Natural killer cell (primary cell): ENCODE measurements around the gene CABLES1. TPM values are rescaled to one million over a fixed set of nuclear protein-coding genes. Genes with fewer than 3 reads are reported as not detected.

Experiments used
- ATAC-seq, 3 donors: fragments of 150-1000 bp in 2 of 3; fragments of 200-7000 bp in 1 of 3; cut with Tn5 transposase; 1 replicate in 1 of 3; 2 replicates in 2 of 3; pipeline ENCODE4 v1.10.0; 2021; ENCODE audit warnings: mild to moderate bottlenecking in 2 of 3, moderate library complexity in 2 of 3
- DNase-seq, 2 donors: peaks; one replicate each; pipeline versions ENCODE4 v3.0.0 to v3.0.0-alpha.2; 2013 to 2021; ENCODE audit warnings: mixed read lengths in 1 of 2
- H3K27ac ChIP-seq: one replicate; pipeline ENCODE4 v1.5.1; 2013; ENCODE audit warnings: mild to moderate bottlenecking, low read length
- H3K27me3 ChIP-seq: one replicate; pipeline ENCODE4 v1.6.1; 2013; ENCODE audit warnings: low read length; ENCODE audit not compliant: control insufficient read depth, insufficient read depth
- H3K36me3 ChIP-seq: one replicate; pipeline ENCODE4 v1.6.1; 2013; ENCODE audit warnings: low read length; ENCODE audit not compliant: control insufficient read depth, insufficient read depth
- H3K4me1 ChIP-seq: one replicate; pipeline ENCODE4 v1.6.1; 2013; ENCODE audit warnings: low read length; ENCODE audit not compliant: control insufficient read depth, insufficient read depth
- H3K4me3 ChIP-seq: one replicate; pipeline ENCODE4 v1.5.1; 2013; ENCODE audit warnings: low read length
- H3K9me3 ChIP-seq: one replicate; pipeline ENCODE4 v1.6.1; 2013; ENCODE audit warnings: low read length; ENCODE audit not compliant: control insufficient read depth, insufficient read depth
- H3K27ac Mint-ChIP-seq, 2 donors: one replicate each; pipeline ENCODE4 v1.8.0; 2022; ENCODE audit warnings: mild to moderate bottlenecking in 2 of 2, mixed read lengths in 2 of 2, moderate library complexity in 1 of 2
- H3K27me3 Mint-ChIP-seq, 2 donors: one replicate each; pipeline ENCODE4 v1.8.0; 2022; ENCODE audit warnings: low read depth in 2 of 2, mixed read lengths in 2 of 2
- H3K36me3 Mint-ChIP-seq: one replicate; pipeline ENCODE4 v1.8.0; 2022; ENCODE audit warnings: mixed read lengths
- H3K4me1 Mint-ChIP-seq, 2 donors: one replicate each; pipeline ENCODE4 v1.8.0; 2022; ENCODE audit warnings: mixed read lengths in 2 of 2
- H3K4me3 Mint-ChIP-seq: one replicate; pipeline ENCODE4 v1.8.0; 2022; ENCODE audit warnings: mild to moderate bottlenecking, moderate library complexity, mixed read lengths
- H3K9me3 Mint-ChIP-seq, 2 donors: one replicate each; pipeline ENCODE4 v1.8.0; 2022; ENCODE audit warnings: mixed read lengths in 2 of 2
- WGBS: methylation state at CpG from one replicate; pipeline ENCODE4 v1.1.7; 2013; ENCODE audit warnings: missing lambda C conversion rate; ENCODE audit not compliant: insufficient coverage; 5-methylcytosine and 5-hydroxymethylcytosine counted together
- intact Hi-C: fragments of 100-400 bp; cut with micrococcal nuclease; formaldehyde crosslinking; loops from one replicate; pipeline ENCODE4 v1.14.2; 2022
- total RNA-seq, 4 donors: library from RNA; stranded (reverse); fragments of 120-200 nt in 1 of 4; gene quantifications; one replicate each; pipeline versions ENCODE4 v1.2.3 to v1.2.4, GENCODE V29; 2013 to 2022
- TF ChIP-seq, protein P1 (sequence below): fragments of 200-600 bp; IDR thresholded peaks from one replicate; pipeline ENCODE4 v1.8.0; 2022; ENCODE audit warnings: antibody characterized with exemption

CABLES1 gene
- total RNA-seq, 3 donors from 2014 or later (not counting 1 experiment from before 2014, with no cell fraction given): 1.3 to 2.2 (median 1.8) TPM

DNA sequence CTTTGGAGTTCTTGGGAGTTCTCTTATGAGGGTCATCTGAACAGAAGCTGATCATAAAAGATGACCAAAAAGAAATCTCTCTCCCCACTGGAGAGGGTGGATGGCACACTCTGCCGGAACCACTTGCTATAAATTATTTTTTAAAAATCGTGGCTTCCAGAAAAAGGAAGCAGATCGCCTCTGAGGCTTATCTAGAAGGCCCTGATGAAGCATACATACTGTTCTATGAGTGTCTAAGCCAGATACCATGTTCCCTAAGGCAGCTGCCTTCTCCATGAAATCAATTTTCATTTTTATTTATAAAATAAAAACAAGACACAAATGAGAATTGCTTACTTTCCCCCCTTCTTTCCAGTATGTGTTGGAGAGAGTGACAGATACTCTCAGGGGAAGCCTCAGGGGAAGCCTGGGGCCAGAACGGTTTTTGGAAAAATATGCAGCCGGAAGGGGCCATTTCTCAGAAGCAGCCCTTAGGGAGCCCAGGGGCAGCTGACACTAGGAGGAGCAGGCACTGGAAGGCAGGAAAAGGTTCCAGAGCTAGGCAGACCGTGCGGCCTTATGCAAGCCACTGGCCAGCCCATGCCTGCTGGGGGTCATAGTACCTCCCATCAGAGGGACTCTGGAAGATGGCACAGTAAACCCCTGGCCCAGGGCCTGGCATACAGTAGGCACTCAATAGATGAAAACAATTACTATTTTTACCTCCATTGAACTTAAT is 130.6 kb downstream of the CABLES1 start:
- Mint-ChIP-seq H3K27me3 (peaks cover 0 to 3% of the 10 kb centered on the region in 2 donors), H3K4me3 (no peak overlapping the region), H3K27ac (no peak overlapping the region), H3K9me3 (peaks cover 5 to 7% of the 10 kb centered on the region in 2 donors), H3K36me3 (peaks cover 10% of the 10 kb centered on the region), H3K4me1 (peaks cover 32 to 36% of the 10 kb centered on the region in 2 donors)
- no peak for ATAC-seq
- Histone ChIP-seq H3K4me1 (peaks cover 38% of the 10 kb centered on the region), H3K36me3 (no peaks in the 10 kb centered on the region), H3K27me3 (no peaks in the 10 kb centered on the region), H3K4me3 (no peak overlapping the region), H3K9me3 (peaks cover 23% of the 10 kb centered on the region), H3K27ac (no peak overlapping the region)
- no peak for DNase-seq
- TF ChIP-seq, protein P1, sequence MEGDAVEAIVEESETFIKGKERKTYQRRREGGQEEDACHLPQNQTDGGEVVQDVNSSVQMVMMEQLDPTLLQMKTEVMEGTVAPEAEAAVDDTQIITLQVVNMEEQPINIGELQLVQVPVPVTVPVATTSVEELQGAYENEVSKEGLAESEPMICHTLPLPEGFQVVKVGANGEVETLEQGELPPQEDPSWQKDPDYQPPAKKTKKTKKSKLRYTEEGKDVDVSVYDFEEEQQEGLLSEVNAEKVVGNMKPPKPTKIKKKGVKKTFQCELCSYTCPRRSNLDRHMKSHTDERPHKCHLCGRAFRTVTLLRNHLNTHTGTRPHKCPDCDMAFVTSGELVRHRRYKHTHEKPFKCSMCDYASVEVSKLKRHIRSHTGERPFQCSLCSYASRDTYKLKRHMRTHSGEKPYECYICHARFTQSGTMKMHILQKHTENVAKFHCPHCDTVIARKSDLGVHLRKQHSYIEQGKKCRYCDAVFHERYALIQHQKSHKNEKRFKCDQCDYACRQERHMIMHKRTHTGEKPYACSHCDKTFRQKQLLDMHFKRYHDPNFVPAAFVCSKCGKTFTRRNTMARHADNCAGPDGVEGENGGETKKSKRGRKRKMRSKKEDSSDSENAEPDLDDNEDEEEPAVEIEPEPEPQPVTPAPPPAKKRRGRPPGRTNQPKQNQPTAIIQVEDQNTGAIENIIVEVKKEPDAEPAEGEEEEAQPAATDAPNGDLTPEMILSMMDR: no peak
- intact Hi-C loops: loop anchor here (5.0 kb wide), 1 partner anchor 41 kb away; no protein-coding TSS in a partner anchor
- WGBS: 66% methylated on average over 7 of the region's 7 CpGs

DNA sequence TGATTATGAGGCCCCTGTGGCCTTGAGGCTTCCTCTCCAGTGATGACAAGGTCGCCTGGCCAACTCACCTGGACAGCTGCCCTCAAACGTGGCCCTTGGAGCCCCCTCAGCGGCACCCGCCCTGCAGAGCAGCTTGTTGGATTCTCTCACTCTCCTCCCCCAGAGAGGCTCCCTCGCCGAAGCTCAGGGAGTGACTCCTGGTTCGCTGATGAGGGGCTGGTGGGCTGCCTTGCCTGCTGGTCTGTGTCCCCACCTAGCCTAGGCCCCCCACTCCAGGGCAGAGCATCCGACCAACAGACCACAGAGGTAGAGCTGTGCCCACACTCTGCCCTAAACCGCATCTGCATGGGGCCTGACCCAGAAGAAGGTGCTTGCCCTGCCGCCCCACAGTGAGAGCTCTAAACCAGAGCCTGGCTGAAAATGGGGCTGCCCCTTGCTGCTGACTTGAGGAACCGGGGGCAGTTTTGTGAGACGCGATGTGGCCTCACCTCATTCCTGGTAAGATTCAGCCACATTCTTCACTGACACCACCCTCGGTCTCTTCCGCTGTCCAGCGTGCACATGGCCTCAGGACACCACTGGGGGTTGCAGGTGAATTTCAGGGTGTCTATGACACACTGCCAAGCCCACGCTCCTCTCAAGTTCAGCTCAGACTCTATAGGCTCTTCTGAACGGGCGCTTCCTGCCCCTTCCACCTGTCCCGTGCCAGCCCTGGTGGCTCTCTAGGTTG is 131.6 kb downstream of the CABLES1 start:
- Histone ChIP-seq H3K27ac (peak overlapping the region; percentile 59), H3K36me3 (no peaks in the 10 kb centered on the region), H3K4me3 (no peak overlapping the region), H3K4me1 (peaks cover 34% of the 10 kb centered on the region), H3K27me3 (no peaks in the 10 kb centered on the region), H3K9me3 (peaks cover 23% of the 10 kb centered on the region)
- H3K4me3 Mint-ChIP-seq: peak overlapping the region; percentile 32
- peaks cover 0 to 3% of the 10 kb centered on the region in 2 donors for H3K27me3 Mint-ChIP-seq
- H3K27ac Mint-ChIP-seq: peak overlapping the region; percentile 56 to 82
- H3K4me1 Mint-ChIP-seq: peaks cover 31 to 32% of the 10 kb centered on the region in 2 donors
- intact Hi-C loops: loop anchor here (5.0 kb wide), 1 partner anchor 40 kb away; no protein-coding TSS in a partner anchor
- peaks cover 10% of the 10 kb centered on the region for H3K36me3 Mint-ChIP-seq
- DNase-seq (peak; percentile 9 to 33), ATAC-seq (peak; percentile 48 to 73 (median 61))
- H3K9me3 Mint-ChIP-seq: peaks cover 5 to 7% of the 10 kb centered on the region in 2 donors
- TF ChIP-seq, protein P1: no peak
- WGBS: 49% methylated on average over 20 of the region's 20 CpGs

DNA sequence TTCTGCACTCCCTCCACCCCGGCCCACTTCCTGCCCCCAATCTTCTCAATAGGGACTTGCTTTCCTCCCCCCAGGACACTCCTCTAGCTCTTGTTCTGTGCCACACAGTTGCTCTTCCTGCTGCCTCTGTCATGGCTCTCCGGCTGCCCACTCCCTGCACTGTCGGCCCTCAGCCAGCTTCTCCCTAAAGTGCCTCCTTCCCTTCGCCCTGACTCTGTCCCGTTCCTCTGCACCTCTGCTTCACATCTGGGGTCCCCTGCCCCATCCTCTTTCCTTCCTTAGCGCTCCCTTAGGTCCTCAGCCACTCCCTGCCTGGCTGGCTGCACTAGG is 132.1 kb downstream of the CABLES1 start:
- Histone ChIP-seq H3K4me3 (no peak overlapping the region), H3K36me3 (no peaks in the 10 kb centered on the region), H3K27me3 (no peaks in the 10 kb centered on the region), H3K4me1 (peaks cover 37% of the 10 kb centered on the region), H3K27ac (peak overlapping the region; percentile 57), H3K9me3 (peaks cover 23% of the 10 kb centered on the region)
- ATAC-seq: no peak
- 61% methylated on average over 6 of the region's 6 CpGs for WGBS
- Mint-ChIP-seq H3K27me3 (peaks cover 0 to 3% of the 10 kb centered on the region in 2 donors), H3K9me3 (peaks cover 5 to 7% of the 10 kb centered on the region in 2 donors), H3K4me3 (peak overlapping the region; percentile 32), H3K27ac (peak overlapping the region; percentile 56 to 82), H3K36me3 (peaks cover 10% of the 10 kb centered on the region), H3K4me1 (peaks cover 33% of the 10 kb centered on the region in 2 donors)
- TF ChIP-seq, protein P1: no peak
- DNase-seq: no peak
- intact Hi-C loops: loop anchor here (5.0 kb wide), 1 partner anchor 40 kb away; no protein-coding TSS in a partner anchor
